ENCODE data around the gene PARD3.

The PARD3 gene

GRCh38 chr10:34229917-34230316 lies 585.2 kb downstream of the PARD3 start:
- DNase-seq = no peak

DNA sequence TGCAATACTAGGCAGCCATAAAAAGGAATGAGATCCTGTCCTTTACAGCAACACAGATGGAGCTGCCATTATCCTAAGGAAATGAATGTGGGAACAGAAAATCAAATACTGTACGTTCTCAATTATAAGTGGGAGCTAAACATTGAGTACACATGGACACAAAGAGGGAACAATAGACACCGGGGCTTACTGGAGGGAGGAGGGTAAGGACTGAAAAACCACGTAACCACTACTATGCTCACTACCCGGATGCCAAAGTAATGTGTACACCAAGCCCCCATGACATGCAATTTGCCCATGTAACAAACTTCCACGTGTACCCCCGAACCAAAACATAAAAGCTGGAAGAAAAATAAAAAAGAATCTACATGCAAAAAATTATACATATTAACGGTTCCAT lies 587.0 kb downstream of the PARD3 start:
- DNase-seq = no peak

- no peak for DNase-seq
Measured at GRCh38 chr10:34224639-34225038, 590.5 kb downstream of the PARD3 start.

GRCh38 chr10:34223658-34224057 lies 591.4 kb downstream of the PARD3 start:
- DNase-seq = no peak

GRCh38 chr10:34222359-34222758 lies 592.7 kb downstream of the PARD3 start:
- no peak for DNase-seq

GRCh38 chr10:34219753-34220548 lies 595.1 kb downstream of the PARD3 start:
- DNase-seq = no peak

- DNase-seq = no peak
Measured at GRCh38 chr10:34217524-34217923, 597.6 kb downstream of the PARD3 start.

- no peak for DNase-seq
Measured at GRCh38 chr10:34216348-34216945, 598.6 kb downstream of the PARD3 start.

DNA sequence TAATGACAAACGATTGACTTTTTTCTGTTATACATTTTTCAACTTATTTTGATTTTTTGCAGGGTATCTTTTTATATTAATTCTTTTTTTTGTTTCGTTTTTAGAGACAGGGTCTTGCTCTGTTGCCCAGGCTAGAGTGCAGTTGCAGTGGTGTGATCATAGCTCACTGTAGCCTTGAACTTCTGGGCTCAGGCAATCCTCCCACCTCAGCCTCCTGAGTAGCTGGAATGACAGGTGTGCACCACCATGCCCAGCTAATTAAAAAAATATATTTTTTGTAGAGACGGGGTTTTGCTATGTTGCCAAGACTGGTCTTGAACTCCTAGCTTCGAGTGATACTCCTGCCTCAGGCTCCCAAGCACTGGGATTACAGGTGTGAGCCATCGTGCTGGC lies 601.3 kb downstream of the PARD3 start:
- no peak for DNase-seq

GRCh38 chr10:34213193-34213804 lies 601.8 kb downstream of the PARD3 start:
- no peak for DNase-seq

DNA sequence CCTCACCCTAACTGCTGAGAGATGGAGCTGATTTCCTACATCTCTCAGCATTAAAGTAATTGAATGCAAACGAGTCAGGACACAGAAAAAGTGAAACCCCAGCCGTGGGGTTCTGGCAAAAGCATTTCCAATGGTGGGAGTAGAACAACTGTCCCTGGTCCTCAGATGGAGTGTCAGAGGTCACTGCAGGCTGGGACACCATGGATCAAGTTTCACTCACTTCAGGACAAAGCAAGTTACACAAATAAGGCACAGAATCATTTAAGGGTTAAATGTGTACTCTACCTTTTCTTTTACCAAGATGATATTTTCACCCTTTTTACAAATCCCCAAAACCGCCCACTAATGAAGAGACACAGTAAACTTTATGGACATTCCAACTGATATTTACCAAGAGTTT lies 607.8 kb downstream of the PARD3 start:
- no peak for DNase-seq

DNA sequence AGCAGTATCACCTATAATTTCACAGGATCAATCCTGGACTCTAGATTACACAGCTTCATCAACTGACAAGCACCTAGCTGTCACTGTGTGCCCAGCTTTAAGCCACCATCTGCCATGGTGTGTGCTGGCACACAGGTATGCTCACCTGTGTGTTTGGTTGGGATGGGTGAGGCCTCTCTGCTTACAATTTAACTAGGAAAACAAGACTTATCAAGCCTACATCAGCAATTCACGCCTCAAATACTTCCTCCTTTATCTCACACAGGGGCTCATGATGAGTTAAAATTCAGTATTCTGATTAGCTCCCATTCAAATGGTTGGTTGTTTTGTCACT lies 608.2 kb downstream of the PARD3 start:
- DNase-seq = no peak

DNA sequence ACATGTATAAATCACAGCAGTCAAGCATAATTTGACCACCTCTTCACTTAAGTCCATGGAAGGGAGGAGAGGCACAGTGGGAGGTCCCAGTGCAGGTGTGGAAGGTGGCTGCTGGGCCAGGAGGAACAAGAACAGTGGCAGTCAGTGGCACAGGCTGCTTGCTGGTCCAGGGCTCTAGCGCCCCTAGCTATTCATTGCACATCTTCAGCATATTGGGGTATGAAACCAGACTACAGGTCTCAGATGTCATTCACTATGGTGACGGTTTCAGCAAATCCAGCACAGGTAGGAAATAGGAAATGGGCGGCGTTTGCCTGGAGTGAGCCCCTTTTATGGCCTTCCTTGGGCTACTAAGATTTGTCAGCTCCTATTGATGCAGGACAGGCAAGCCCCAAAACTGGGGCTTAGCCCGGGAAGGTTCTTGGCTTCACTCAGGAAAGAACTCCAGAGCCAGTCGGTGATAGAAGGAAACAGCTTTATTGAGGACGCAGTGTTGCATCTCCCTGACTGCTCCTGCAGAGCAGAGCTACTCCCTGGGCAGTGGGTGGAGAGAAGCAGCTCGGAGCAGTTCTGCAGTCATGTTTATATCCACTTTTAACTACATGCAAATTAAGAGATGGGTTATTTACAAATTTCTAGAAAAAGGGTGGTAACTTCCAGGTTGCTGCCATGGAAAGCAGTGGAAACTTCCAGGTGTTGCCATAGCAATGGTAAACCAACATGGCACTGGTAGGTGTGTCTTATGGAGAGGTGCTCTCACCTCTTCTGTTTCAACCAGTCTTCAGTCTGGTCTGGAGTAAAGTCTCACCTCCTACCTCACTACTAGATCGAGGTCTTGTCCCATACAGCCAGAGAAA lies 608.8 kb downstream of the PARD3 start:
- no peak for DNase-seq

DNA sequence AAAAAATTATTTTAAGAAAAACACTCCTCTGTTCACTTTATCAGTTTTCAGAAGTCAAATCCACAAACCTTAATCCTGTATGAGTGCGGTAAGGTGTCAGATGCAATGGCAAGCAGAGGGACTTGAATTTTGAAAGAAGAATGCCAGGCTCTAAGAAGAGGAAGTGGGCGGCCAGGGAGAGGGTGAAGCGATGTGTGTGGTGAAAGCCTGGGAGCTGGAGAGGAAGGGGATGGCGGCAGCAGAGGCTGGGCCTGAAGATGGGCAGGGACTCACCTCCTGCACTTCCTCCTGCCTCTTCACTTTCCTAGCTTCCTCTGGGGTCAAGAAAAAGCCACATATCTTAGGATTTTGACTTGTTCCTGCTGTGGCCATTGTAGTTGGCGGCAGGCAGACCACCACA lies 609.6 kb downstream of the PARD3 start:
- no peak for DNase-seq

- no peak for DNase-seq
Measured at GRCh38 chr10:34203966-34204630, 611.0 kb downstream of the PARD3 start.

DNA sequence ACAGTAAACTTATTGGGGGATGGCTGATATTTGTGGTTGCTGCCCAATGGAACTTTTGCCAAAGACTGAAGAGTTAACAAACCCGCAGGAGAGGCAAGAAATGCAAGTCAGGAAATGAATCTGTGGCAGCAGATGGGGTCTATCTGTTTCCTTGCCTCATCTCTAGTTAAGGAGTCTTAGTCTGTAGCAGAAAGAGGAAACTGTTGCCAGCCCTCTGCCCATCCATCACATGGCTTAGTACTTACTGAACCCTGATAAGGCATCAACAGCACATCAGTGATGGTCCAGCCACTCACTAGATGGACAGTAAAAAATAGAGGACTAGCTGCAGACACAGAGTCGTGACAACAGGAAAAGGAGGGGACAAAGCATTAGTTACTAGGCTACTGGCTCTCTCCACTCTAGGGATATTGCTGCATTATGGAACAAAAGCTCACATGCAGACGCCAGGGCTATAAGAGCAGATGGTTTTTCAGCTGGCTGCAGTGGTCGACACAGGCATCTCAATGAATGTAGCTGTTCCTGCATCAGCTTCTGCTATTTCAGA lies 614.7 kb downstream of the PARD3 start:
- no peak for DNase-seq

- no peak for DNase-seq
Measured at GRCh38 chr10:34198953-34199352, 616.1 kb downstream of the PARD3 start.

DNA sequence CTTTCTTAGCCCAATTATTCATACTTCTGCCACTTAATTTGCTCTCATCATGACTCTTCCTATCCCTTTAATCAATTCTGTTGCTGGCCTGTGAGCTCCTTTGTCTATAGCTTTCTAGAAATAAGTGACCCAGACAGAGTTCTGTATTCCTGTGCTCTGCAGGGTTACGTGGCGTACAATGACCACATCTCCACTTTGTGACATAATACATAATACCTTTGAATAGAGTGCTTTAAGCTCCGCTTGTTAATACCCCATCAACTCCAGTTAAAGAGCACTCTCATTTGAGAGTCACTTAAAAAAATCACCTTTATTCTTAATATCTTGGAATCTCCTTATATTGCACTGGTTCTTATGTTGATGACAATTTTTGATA lies 619.0 kb downstream of the PARD3 start:
- no peak for DNase-seq

DNA sequence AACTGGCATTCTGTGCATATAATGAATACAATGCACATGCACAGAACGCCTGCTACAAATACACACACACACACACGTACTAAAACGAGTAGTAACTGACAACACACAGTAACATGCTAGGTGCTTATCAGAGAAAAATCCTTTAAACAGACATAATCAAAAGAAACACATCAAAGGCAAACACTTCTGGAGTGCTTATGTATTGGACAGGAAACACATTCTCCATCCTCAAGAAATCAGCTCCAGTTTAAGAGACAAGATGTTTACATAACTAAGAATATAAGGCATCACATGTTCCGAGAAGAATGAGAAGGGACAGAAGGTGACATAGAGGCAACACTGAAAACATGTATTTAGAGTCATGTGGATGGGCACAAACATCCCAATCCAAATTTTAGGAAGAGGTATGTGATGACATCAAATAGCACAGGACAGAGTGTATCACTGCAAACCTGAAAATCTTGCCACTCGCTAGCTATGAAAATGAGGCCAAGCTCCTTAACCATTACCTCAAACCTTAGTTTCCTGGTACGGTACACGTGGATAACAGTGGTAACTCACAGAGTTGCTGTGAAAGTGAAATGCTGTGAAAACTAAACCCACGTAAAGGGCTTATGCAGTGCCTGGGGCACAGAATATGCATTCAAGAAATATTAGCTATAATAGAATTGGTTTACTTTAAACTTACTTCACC lies 619.6 kb downstream of the PARD3 start:
- DNase-seq = no peak

DNA sequence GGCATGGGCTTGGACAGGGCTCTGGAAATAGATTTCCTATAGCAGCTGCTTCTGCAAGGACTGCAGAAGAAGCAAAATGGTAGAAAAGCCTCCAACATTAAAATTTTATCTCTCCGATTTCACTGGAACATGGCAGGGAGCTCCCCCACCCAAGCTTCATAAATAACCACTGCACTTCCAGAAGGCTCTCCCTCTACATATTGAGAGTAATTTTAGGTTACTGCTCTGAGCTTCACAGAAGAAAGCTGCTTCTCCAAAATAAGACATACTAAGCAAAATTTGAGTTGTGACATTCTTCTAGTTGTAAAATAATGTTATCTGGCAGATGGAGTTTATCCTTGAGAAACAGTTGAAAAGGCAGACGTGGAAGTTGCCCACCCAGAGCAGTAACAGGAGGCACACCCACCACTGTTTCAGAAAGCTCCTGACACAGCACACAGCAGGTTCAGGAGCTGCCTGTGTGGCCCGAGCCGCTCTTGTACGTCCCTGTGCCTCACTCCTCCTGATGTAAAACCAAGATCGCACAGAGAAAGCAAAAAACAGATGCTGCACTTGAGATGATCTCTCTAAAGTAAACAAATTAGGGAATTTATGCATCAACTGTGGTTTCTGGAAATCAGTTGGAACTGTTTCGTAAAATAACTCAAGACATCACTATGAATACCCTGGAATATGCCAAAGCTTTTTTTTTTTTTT lies 621.0 kb downstream of the PARD3 start:
- no peak for DNase-seq

- DNase-seq = no peak
Measured at GRCh38 chr10:34192646-34193045, 622.5 kb downstream of the PARD3 start.

All from NCI-H2029 treated with DMSO at 0.1 percent for 48 hours (cell line).